Measurements from ENCODE around the gene BLMH. TPM values are rescaled to one million over a fixed set of nuclear protein-coding genes. Genes with fewer than 3 reads are reported as not detected.
A peak's percentile ranks its signal among the peaks of the same experiment; 100 is the strongest.

The BLMH gene
- total RNA-seq, 1 donor, result 39.8 TPM

- Histone ChIP-seq H3K27me3 (ENCODE audit: insufficient read depth, low read length) (no peaks in the 10 kb centered on the region), H2AFZ (ENCODE audit: low read length) (no peak overlapping the region)
Measured at GRCh38 chr17:30278032-30278431, 13.7 kb downstream of the BLMH start.

GRCh38 chr17:30275911-30276310 lies 15.8 kb downstream of the BLMH start:
- TF ChIP-seq, protein P1, sequence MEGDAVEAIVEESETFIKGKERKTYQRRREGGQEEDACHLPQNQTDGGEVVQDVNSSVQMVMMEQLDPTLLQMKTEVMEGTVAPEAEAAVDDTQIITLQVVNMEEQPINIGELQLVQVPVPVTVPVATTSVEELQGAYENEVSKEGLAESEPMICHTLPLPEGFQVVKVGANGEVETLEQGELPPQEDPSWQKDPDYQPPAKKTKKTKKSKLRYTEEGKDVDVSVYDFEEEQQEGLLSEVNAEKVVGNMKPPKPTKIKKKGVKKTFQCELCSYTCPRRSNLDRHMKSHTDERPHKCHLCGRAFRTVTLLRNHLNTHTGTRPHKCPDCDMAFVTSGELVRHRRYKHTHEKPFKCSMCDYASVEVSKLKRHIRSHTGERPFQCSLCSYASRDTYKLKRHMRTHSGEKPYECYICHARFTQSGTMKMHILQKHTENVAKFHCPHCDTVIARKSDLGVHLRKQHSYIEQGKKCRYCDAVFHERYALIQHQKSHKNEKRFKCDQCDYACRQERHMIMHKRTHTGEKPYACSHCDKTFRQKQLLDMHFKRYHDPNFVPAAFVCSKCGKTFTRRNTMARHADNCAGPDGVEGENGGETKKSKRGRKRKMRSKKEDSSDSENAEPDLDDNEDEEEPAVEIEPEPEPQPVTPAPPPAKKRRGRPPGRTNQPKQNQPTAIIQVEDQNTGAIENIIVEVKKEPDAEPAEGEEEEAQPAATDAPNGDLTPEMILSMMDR (IDR thresholded peaks at IDR 0.05; ENCODE audit: extremely low read depth, low read depth, low read length), result no peak
- H3K4me1 ChIP-seq (ENCODE audit: insufficient read depth, low read length), result peaks cover 16% of the 10 kb centered on the region
- no peak overlapping the region for H3K4me3 ChIP-seq (ENCODE audit: insufficient read depth, low read length)
- no peak for DNase-seq (ENCODE audit: insufficient read length, low spot score, missing footprints)
- H4K20me1 ChIP-seq (ENCODE audit: insufficient read depth, low read length), result no peaks in the 10 kb centered on the region
- H3K36me3 ChIP-seq (ENCODE audit: insufficient read depth, low read length), result peaks cover 45% of the 10 kb centered on the region
- H3K9me3 ChIP-seq (ENCODE audit: low read depth, low read length), result no peaks in the 10 kb centered on the region
- no peaks in the 10 kb centered on the region for H3K27me3 ChIP-seq (ENCODE audit: insufficient read depth, low read length)
- no peak overlapping the region for H2AFZ ChIP-seq (ENCODE audit: low read length)
- no peak overlapping the region for H3K4me2 ChIP-seq (ENCODE audit: insufficient read depth, low read length)
- H3K27ac ChIP-seq (ENCODE audit: low read depth, low read length), result no peak overlapping the region
- no peaks in the 10 kb centered on the region for H3K79me2 ChIP-seq (ENCODE audit: insufficient read depth, low read length)

More at GRCh38 chr17:30278032-30278431, 13.7 kb downstream of the BLMH start:
- H3K4me1 ChIP-seq (ENCODE audit: insufficient read depth, low read length), result peaks cover 9% of the 10 kb centered on the region
- no peak for DNase-seq (ENCODE audit: insufficient read length, low spot score, missing footprints)
- H4K20me1 ChIP-seq (ENCODE audit: insufficient read depth, low read length), result no peaks in the 10 kb centered on the region
- H3K27ac ChIP-seq (ENCODE audit: low read depth, low read length), result no peak overlapping the region
- H3K79me2 ChIP-seq (ENCODE audit: insufficient read depth, low read length), result no peaks in the 10 kb centered on the region
- H3K9me3 ChIP-seq (ENCODE audit: low read depth, low read length), result no peaks in the 10 kb centered on the region
- TF ChIP-seq, protein P1 (IDR thresholded peaks at IDR 0.05; ENCODE audit: extremely low read depth, low read depth, low read length), result peak; percentile 69
- peaks cover 49% of the 10 kb centered on the region for H3K36me3 ChIP-seq (ENCODE audit: insufficient read depth, low read length)
- no peak overlapping the region for H3K4me2 ChIP-seq (ENCODE audit: insufficient read depth, low read length)
- H3K4me3 ChIP-seq (ENCODE audit: insufficient read depth, low read length), result no peak overlapping the region

DNA sequence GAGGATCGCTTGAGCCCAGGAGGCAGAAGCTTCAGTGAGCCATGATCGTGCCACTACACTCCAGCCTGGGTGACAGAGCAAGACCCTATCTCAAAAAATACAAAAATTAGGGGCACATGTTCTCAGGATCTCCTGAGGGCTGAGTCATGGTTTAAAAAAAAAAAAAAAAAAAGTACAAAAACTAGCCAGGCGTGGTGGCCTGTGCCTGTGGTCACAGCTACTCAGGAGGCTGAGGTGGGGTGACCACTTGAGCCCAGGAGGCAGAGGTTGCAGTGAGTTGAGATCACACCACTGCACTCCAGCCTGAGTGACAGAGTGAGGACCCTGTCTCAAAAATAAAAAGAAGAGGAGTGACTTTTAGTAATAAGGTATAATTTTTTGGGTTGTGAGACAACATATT lies 16.9 kb downstream of the BLMH start:
- Histone ChIP-seq H3K4me2 (ENCODE audit: insufficient read depth, low read length) (no peak overlapping the region), H3K36me3 (ENCODE audit: insufficient read depth, low read length) (peaks cover 41% of the 10 kb centered on the region)

DNA sequence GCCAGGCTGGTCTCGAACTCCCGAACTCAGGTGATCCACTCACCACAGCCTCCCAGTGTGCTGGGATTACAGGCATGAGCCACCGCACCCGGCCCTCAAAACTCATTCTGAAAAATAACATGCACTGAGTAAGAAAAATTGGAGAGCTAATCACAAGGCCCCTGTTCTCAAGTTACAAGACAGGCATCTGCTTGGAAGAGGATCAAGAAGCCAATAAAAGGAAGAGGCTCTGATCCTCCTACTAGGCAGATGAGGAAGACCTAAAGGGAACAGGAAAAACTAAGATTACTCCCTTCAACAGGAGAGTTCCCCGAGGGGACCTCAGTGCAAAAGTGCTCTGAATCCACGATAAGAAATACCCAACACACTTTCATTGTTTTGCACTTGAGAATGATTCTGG lies 18.4 kb downstream of the BLMH start:
- DNase-seq (ENCODE audit: insufficient read length, low spot score, missing footprints), result no peak

More for the DNA sequence above, 16.9 kb downstream of the BLMH start:
- H3K4me1 ChIP-seq (ENCODE audit: insufficient read depth, low read length), result peaks cover 18% of the 10 kb centered on the region
- H3K27me3 ChIP-seq (ENCODE audit: insufficient read depth, low read length), result no peaks in the 10 kb centered on the region
- no peaks in the 10 kb centered on the region for H3K79me2 ChIP-seq (ENCODE audit: insufficient read depth, low read length)
- no peak for DNase-seq (ENCODE audit: insufficient read length, low spot score, missing footprints)
- H2AFZ ChIP-seq (ENCODE audit: low read length), result no peak overlapping the region
- TF ChIP-seq, protein P1 (IDR thresholded peaks at IDR 0.05; ENCODE audit: extremely low read depth, low read depth, low read length), result no peak
- H4K20me1 ChIP-seq (ENCODE audit: insufficient read depth, low read length), result no peaks in the 10 kb centered on the region
- no peaks in the 10 kb centered on the region for H3K9me3 ChIP-seq (ENCODE audit: low read depth, low read length)
- no peak overlapping the region for H3K4me3 ChIP-seq (ENCODE audit: insufficient read depth, low read length)
- no peak overlapping the region for H3K27ac ChIP-seq (ENCODE audit: low read depth, low read length)

More for the DNA sequence above, 18.4 kb downstream of the BLMH start:
- peaks cover 35% of the 10 kb centered on the region for H3K36me3 ChIP-seq (ENCODE audit: insufficient read depth, low read length)
- H3K4me1 ChIP-seq (ENCODE audit: insufficient read depth, low read length), result peaks cover 19% of the 10 kb centered on the region
- H2AFZ ChIP-seq (ENCODE audit: low read length), result no peak overlapping the region
- no peaks in the 10 kb centered on the region for H3K79me2 ChIP-seq (ENCODE audit: insufficient read depth, low read length)
- H3K4me3 ChIP-seq (ENCODE audit: insufficient read depth, low read length), result no peak overlapping the region
- no peaks in the 10 kb centered on the region for H3K27me3 ChIP-seq (ENCODE audit: insufficient read depth, low read length)
- TF ChIP-seq, protein P1 (IDR thresholded peaks at IDR 0.05; ENCODE audit: extremely low read depth, low read depth, low read length), result no peak
- H4K20me1 ChIP-seq (ENCODE audit: insufficient read depth, low read length), result no peaks in the 10 kb centered on the region
- H3K4me2 ChIP-seq (ENCODE audit: insufficient read depth, low read length), result no peak overlapping the region
- no peak overlapping the region for H3K27ac ChIP-seq (ENCODE audit: low read depth, low read length)
- H3K9me3 ChIP-seq (ENCODE audit: low read depth, low read length), result no peaks in the 10 kb centered on the region

All from osteoblast (primary cell).